HUES64 (cell line): ENCODE results near the gene GAPT.

ENCODE experiments used
- H3K27ac ChIP-seq: 2 replicates; pipeline ENCODE4 v1.7.0; 2013; ENCODE audit warnings: low read depth, low read length, inconsistent platforms
- H3K27me3 ChIP-seq: 2 replicates; pipeline ENCODE4 v1.6.1; 2013; ENCODE audit warnings: mild to moderate bottlenecking, low read length; ENCODE audit not compliant: insufficient read depth
- H3K36me3 ChIP-seq: 2 replicates; pipeline ENCODE4 v1.6.1; 2013; ENCODE audit warnings: mild to moderate bottlenecking, low read length; ENCODE audit not compliant: insufficient read depth
- H3K4me1 ChIP-seq: 2 replicates; pipeline ENCODE4 v1.6.1; 2013; ENCODE audit warnings: mild to moderate bottlenecking, low read length, moderate library complexity; ENCODE audit not compliant: insufficient read depth
- H3K4me3 ChIP-seq: 2 replicates; pipeline ENCODE4 v1.5.1; 2013; ENCODE audit warnings: mild to moderate bottlenecking, low read length, moderate library complexity
- H3K9ac ChIP-seq: 2 replicates; pipeline ENCODE4 v1.6.1; 2013; ENCODE audit warnings: mild to moderate bottlenecking, low read depth, low read length
- H3K9me3 ChIP-seq: 2 replicates; pipeline ENCODE4 v1.6.1; 2013; ENCODE audit warnings: low read depth, low read length; ENCODE audit not compliant: insufficient read depth
- WGBS: fragments of 150-250, 120-280 bp; methylation state at CpG from one replicate; pipeline ENCODE4 v1.1.7; 2013; ENCODE audit warnings: missing lambda C conversion rate; 5-methylcytosine and 5-hydroxymethylcytosine counted together

The GAPT gene

GRCh38 chr5:58455066-58455465, 36.2 kb upstream of the GAPT start:
- Histone ChIP-seq H3K4me3 (no peak overlapping the region), H3K27ac (no peak overlapping the region), H3K9ac (no peak overlapping the region), H3K36me3 (peaks cover 60% of the 10 kb centered on the region), H3K4me1 (peaks cover 13% of the 10 kb centered on the region; the same call in 1 of the 2 replicates), H3K9me3 (no peaks in the 10 kb centered on the region), H3K27me3 (peaks cover 19% of the 10 kb centered on the region)
- WGBS = 93% methylated on average over 5 of the region's 5 CpGs

- WGBS = 95% methylated on average over 5 of the region's 5 CpGs
- H3K36me3 ChIP-seq = peaks cover 60% of the 10 kb centered on the region
Measured at GRCh38 chr5:58455480-58455879, 35.8 kb upstream of the GAPT start.

GRCh38 chr5:58456026-58456425, 35.2 kb upstream of the GAPT start:
- Histone ChIP-seq H3K9ac (no peak overlapping the region), H3K36me3 (peaks cover 60% of the 10 kb centered on the region), H3K27me3 (peaks cover 19% of the 10 kb centered on the region), H3K4me1 (peaks cover 13% of the 10 kb centered on the region; the same call in 1 of the 2 replicates), H3K9me3 (no peaks in the 10 kb centered on the region), H3K4me3 (peak overlapping the region; percentile 83; the same call in 1 of the 2 replicates), H3K27ac (no peak overlapping the region)
- WGBS = 97% methylated on average over 3 of the region's 3 CpGs

More at GRCh38 chr5:58455480-58455879, 35.8 kb upstream of the GAPT start:
- no peak overlapping the region for H3K4me3 ChIP-seq
- H3K9ac ChIP-seq = no peak overlapping the region
- H3K4me1 ChIP-seq = peaks cover 13% of the 10 kb centered on the region; the same call in 1 of the 2 replicates
- H3K9me3 ChIP-seq = no peaks in the 10 kb centered on the region
- peaks cover 19% of the 10 kb centered on the region for H3K27me3 ChIP-seq
- H3K27ac ChIP-seq = no peak overlapping the region

DNA sequence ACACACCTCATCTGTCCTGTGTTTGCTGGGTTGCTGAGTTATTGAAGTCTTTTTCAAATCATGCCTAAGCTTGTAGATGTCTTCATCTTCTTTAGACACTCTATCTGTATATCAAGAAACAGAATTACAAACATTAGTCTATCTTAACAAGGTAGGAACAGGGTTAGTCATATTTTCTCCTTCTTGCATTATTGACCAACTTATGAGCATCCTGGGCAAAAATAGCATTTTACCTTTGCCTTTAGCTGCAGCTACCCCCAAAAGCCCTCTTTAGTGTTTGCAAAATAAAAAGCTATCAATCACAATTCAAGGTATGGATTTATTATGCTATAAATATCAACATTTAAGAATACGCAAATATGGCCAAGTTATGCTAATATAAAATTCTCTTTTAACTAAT, 34.7 kb upstream of the GAPT start:
- Histone ChIP-seq H3K27me3 (peaks cover 19% of the 10 kb centered on the region), H3K9ac (no peak overlapping the region), H3K4me3 (peak overlapping the region; percentile 83; the same call in 1 of the 2 replicates), H3K36me3 (peaks cover 60% of the 10 kb centered on the region), H3K27ac (no peak overlapping the region), H3K4me1 (peaks cover 13% of the 10 kb centered on the region; the same call in 1 of the 2 replicates), H3K9me3 (no peaks in the 10 kb centered on the region)
- WGBS = no CpG with 5 or more reads among the region's 1 CpG

- H3K4me3 ChIP-seq = peak overlapping the region; percentile 83
- H3K27ac ChIP-seq = no peak overlapping the region
Measured at GRCh38 chr5:58457050-58457449, 34.2 kb upstream of the GAPT start.

DNA sequence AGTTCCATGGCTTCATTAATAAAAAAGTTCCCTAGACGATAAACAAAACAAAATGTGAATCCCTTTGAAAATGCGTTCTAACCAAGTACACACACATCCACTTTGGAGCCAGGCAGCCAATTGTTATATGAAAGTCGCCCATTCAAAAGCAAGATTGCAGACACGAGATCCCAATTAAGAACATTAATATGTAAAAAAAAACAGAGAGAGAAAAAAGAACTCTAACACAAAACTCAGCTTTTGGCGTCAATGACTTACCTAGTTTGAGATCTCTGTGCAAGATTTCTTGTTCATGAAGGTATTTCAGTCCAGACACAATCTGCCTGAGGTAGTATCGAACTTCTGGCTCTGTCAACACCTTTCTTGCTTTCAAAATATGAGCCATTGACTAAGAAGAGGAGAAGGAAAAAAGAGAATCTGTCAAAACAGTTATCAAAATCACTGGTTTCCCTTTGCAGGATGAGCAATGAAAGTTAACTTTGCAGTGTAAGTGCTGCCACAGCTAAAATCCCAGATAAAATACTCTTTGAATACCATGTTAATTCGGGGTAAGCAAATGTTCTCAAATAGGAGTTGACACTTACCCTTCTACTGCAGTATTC, 33.0 kb upstream of the GAPT start:
- Histone ChIP-seq H3K4me1 (peaks cover 24% of the 10 kb centered on the region), H3K4me3 (peak overlapping the region; percentile 83), H3K36me3 (peaks cover 55% of the 10 kb centered on the region), H3K9me3 (no peaks in the 10 kb centered on the region), H3K27me3 (peaks cover 19% of the 10 kb centered on the region), H3K9ac (peak overlapping the region; percentile 81; the same call in 1 of the 2 replicates), H3K27ac (no peak overlapping the region)
- 74% methylated on average over 5 of the region's 7 CpGs for WGBS

More at GRCh38 chr5:58457050-58457449, 34.2 kb upstream of the GAPT start:
- Histone ChIP-seq H3K9me3 (no peaks in the 10 kb centered on the region), H3K9ac (no peak overlapping the region), H3K4me1 (peaks cover 18% of the 10 kb centered on the region), H3K36me3 (peaks cover 60% of the 10 kb centered on the region), H3K27me3 (peaks cover 19% of the 10 kb centered on the region)
- 94% methylated on average over 4 of the region's 4 CpGs for WGBS

DNA sequence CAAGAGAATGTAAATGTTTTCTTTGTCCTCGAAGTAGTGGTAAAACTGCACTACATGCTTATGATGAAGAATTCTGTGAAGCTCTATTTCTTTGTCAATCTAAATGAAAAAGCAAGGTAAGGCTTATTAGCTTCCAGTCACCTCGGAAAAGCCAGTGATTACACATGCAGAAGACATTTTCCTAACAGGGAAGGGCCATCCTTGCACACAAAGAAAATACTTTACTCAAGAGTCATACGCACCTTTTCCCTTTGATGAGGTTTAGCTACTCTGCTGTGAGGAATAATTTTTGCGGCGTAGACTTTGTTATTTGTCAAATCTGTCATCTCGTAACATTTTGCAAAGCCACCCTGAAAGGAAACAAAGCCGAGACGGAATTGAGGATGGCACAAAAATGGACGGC, 32.5 kb upstream of the GAPT start:
- Histone ChIP-seq H3K9me3 (no peaks in the 10 kb centered on the region), H3K36me3 (peaks cover 50% of the 10 kb centered on the region), H3K4me3 (peak overlapping the region; percentile 83), H3K4me1 (peaks cover 24% of the 10 kb centered on the region), H3K9ac (peak overlapping the region; percentile 81), H3K27ac (no peak overlapping the region), H3K27me3 (peaks cover 19% of the 10 kb centered on the region)
- WGBS = 20% methylated on average over 9 of the region's 9 CpGs

DNA sequence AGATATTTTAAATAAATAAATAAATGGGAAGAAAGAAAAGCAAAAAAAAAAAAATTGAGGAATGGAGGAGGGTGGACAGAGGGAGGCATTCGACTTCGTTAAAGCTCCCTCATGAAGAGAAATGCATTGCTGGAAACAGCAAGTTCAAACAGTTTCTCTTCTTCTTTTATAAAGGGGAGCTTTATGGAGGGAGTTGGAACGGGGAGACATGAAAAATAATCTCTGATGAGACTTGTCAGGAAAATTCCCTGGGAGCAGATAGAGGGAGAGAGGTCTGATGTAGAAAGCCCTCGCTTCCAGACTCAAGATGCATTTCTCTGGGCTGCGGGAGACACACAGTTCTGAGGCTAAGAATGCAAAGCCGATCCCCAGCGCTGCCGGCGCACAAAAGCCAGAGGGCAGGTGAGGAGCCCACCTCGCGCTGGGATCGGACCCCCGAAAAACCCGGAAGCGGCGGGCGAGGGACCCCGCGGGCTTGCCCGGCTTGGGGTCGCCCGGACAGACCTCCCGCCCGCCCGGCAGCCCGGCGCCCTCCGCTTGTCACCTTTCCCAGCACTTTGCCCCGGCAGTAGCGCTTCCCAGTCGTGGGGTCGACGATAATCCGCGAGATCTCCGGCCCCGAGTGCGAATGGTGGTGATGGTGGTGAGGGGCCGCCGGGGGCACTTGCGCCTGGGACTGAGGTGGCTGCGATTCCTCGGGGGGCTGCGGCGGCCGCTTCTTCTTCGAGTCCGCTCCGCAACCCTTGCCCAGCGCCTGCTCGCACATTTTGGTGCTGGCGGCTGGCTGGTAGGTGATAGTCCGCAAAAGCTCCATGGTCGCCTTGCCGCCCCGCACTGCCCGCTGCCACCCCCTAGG, 31.9 kb upstream of the GAPT start:
- Histone ChIP-seq H3K9me3 (no peaks in the 10 kb centered on the region), H3K36me3 (peaks cover 44% of the 10 kb centered on the region), H3K4me3 (peak overlapping the region; percentile 83), H3K27ac (no peak overlapping the region), H3K27me3 (peaks cover 19% of the 10 kb centered on the region), H3K4me1 (peaks cover 24% of the 10 kb centered on the region), H3K9ac (peak overlapping the region; percentile 81)
- under 1% methylated on average over 57 of the region's 57 CpGs for WGBS

DNA sequence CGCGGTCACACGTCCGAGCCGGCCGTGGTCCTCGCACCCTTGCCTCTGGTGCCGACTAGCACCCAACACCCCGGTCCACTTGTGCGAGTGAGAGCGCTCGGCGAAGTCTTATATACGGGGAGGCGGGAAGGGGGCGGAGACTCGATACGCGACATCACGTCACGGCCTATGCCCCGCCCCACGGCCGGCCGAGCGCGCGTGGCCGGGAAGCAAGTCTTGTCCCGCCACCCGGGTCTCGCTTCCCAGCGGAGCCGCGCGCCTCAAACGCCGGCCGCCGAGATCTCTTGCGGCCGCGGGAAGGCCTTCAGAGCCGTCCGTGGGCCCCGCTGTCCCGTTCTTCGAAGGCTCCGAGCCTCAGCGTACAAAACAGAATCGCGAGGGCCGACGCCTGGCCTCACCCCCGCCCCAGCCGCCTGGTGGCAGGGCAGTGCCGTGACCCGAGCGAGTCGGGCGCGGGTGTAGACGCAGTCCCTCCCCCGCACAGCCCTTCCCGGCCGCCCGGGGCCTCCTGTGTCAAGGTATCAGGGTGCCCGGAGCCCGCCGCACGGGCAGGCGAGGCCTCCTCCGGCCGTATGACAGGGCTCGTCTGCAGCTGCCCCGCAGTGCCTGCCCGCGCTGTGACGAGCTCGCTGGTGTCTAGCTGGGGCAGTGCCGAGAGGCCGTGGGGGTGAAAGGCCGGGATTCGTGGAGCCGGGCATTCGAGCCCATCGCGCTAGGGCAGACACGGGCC, 31.1 kb upstream of the GAPT start, which contains the start of gene PLK2:
Gene PLK2 (minus strand): TSS at position 85 of the 730 bp plus-strand sequence. CDS start 127 bp downstream, outside the sequence.
- Histone ChIP-seq H3K9me3 (no peaks in the 10 kb centered on the region), H3K4me1 (peaks cover 24% of the 10 kb centered on the region), H3K9ac (peak within 1 kb of the TSS; percentile 81), H3K27me3 (peaks cover 19% of the 10 kb centered on the region), H3K27ac (0 out of 2 replicates have a peak within 1 kb of the TSS, but pooled peaks have one; percentile 18), H3K4me3 (peak within 1 kb of the TSS; percentile 83), H3K36me3 (peaks cover 36% of the 10 kb centered on the region)
- WGBS = under 1% methylated on average over 89 of the region's 89 CpGs

DNA sequence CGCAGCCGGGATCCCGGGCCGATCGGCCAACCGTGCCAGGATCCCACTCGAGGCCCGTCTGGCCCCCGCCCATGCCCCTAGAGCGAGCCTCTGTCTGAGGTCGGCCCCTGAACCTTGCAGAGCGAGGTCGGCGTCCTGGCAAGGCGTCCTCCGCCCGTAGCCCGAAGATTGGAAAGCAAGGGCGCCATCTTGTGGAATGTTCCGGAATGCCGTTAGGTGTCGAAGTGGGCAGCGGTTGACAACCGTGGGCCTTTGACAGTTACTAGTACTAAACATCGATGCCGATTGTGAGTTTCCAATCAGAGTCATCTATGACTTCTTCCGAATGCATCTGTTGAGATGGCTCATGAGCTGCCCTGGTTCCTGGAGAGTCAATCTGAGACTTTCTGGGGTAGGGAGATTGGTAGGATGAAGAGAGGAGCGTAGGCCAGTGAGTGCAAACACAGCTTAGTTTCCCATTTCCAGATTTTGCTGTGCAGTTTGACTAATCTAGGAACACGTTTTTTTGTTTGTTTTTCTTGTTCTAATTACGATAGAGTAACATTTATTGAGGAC, 30.4 kb upstream of the GAPT start:
- H3K36me3 ChIP-seq = peaks cover 29% of the 10 kb centered on the region
- no peak overlapping the region for H3K27ac ChIP-seq
- H3K9me3 ChIP-seq = no peaks in the 10 kb centered on the region
- WGBS = 10% methylated on average over 29 of the region's 30 CpGs
- peaks cover 24% of the 10 kb centered on the region for H3K4me1 ChIP-seq
- H3K4me3 ChIP-seq = peak overlapping the region; percentile 83
- H3K9ac ChIP-seq = peak overlapping the region; percentile 81
- peaks cover 19% of the 10 kb centered on the region for H3K27me3 ChIP-seq
